HCT116 (cell line): ENCODE measurements around the gene ZNF423. TPM values are rescaled to one million over a fixed set of nuclear protein-coding genes. Genes with fewer than 3 reads are reported as not detected.

Experiments
- ATAC-seq: fragments of 200-7000 bp; cut with Tn5 transposase; 2 replicates; pipeline ENCODE4 v1.9.1; 2020; ENCODE audit warnings: mild to moderate bottlenecking, moderate library complexity
- BruUV-seq: library from RNA; stranded (reverse); fragments of 400-500 nt; replicated peaks from 2 replicates; lab custom pipeline; 2021; lab: Mats Ljungman, UMichigan
- CTCF ChIA-PET: fragments of 300-600 bp; sonication (Branson Sonifier 250); formaldehyde crosslinking; loops from one replicate; lab custom pipeline; 2021; ENCODE audit warnings: antibody characterized with exemption; lab: Charles Lee
- POLR2A ChIA-PET: fragments of 300-600, 350-600 bp; sonication (Branson Sonifier 250); formaldehyde crosslinking; loops from one replicate; lab custom pipeline; 2021; ENCODE audit warnings: antibody characterized with exemption; lab: Charles Lee
- RAD21 ChIA-PET, 2 experiments: fragments of 300-600 bp; sonication (Branson Sonifier 250); formaldehyde crosslinking; loops; one replicate each; lab custom pipeline; 2023; ENCODE audit warnings: low total read pairs in 2 of 2; ENCODE audit not compliant: uncharacterized antibody in 2 of 2, unreplicated experiment in 2 of 2, low non-redundant PET in 1 of 2; lab: Charles Lee
- DNase-seq: peaks from one replicate; pipeline ENCODE4 v3.0.0-alpha.2; 2010; ENCODE audit warnings: low read depth, low spot score
- H2AFZ ChIP-seq: fragments of 200-600 bp; shearing (Covaris generic), sonication (generic); 2 replicates; pipeline ENCODE4 v1.6.1; 2017; ENCODE audit warnings: low read depth, mixed run types, mixed read lengths, antibody characterized with exemption, low read length; ENCODE audit not compliant: poor library complexity, severe bottlenecking
- H3K27ac ChIP-seq: 2 replicates; pipeline ENCODE4 v1.5.1; 2012; ENCODE audit warnings: low read depth, low read length
- H3K27me3 ChIP-seq: fragments of 200-600 bp; sonication (generic); 2 replicates; pipeline ENCODE4 v1.6.1; 2016; ENCODE audit warnings: mixed run types, low read length, mixed read lengths; ENCODE audit not compliant: insufficient read depth
- H3K36me3 ChIP-seq, 2 experiments: fragments of 200-500 bp in 1 of 2; fragments of 200-600 bp in 1 of 2; sonication (Bioruptor generic) in 1 of 2; sonication (generic) in 1 of 2; 2 replicates each; pipeline versions ENCODE4 v1.5.1 to v1.6.1; 2014 to 2016; ENCODE audit warnings: low read length in 2 of 2, inconsistent platforms in 1 of 2, mixed read lengths in 1 of 2, mixed run types in 1 of 2; ENCODE audit not compliant: insufficient read depth in 2 of 2, control insufficient read depth in 1 of 2
- H3K4me1 ChIP-seq, 2 experiments: fragments of 200-600 bp in 1 of 2; sonication (generic) in 1 of 2; 2 replicates each; pipeline versions ENCODE4 v1.5.1 to v1.6.1; 2012 to 2017; ENCODE audit warnings: low read length in 2 of 2, inconsistent platforms in 1 of 2, mild to moderate bottlenecking in 1 of 2, mixed read lengths in 1 of 2, mixed run types in 1 of 2, moderate library complexity in 1 of 2; ENCODE audit not compliant: insufficient read depth in 2 of 2, control insufficient read depth in 1 of 2
- H3K4me2 ChIP-seq: fragments of 200-600 bp; sonication (generic); 2 replicates; pipeline ENCODE4 v1.6.1; 2017; ENCODE audit warnings: mixed run types, low read length, mixed read lengths
- H3K4me3 ChIP-seq, 2 experiments: fragments of 200-600 bp in 1 of 2; sonication (generic) in 1 of 2; replicated peaks in 1 of 2; 2 replicates each; pipeline ENCODE4 v1.5.1; 2011 to 2016; ENCODE audit warnings: low read length in 2 of 2, control low read depth in 1 of 2, low read depth in 1 of 2, mild to moderate bottlenecking in 1 of 2, mixed read lengths in 1 of 2, mixed run types in 1 of 2
- H3K79me2 ChIP-seq: fragments of 200-600 bp; sonication (generic); 2 replicates; pipeline ENCODE4 v1.6.1; 2017; ENCODE audit warnings: mild to moderate bottlenecking, mixed run types, low read length, moderate library complexity, mixed read lengths; ENCODE audit not compliant: insufficient read depth
- H3K9ac ChIP-seq: fragments of 200-600 bp; sonication (generic); 2 replicates; pipeline ENCODE4 v1.6.1; 2016; ENCODE audit warnings: low read length, mixed read lengths
- H3K9me2 ChIP-seq: fragments of 200-600 bp; sonication (generic), shearing (Covaris generic); 2 replicates; pipeline ENCODE4 v1.6.1; 2017; ENCODE audit warnings: mixed run types, mild to moderate bottlenecking, moderate library complexity; ENCODE audit not compliant: insufficient read depth
- H3K9me3 ChIP-seq, 2 experiments: fragments of 200-500 bp in 1 of 2; fragments of 200-600 bp in 1 of 2; sonication (Bioruptor generic) in 1 of 2; sonication (generic) in 1 of 2; 2 replicates each; pipeline ENCODE4 v1.6.1; 2014 to 2017; ENCODE audit warnings: low read length in 2 of 2, mixed read lengths in 2 of 2, inconsistent platforms in 1 of 2, low read depth in 1 of 2, mild to moderate bottlenecking in 1 of 2, mixed run types in 1 of 2, moderate library complexity in 1 of 2; ENCODE audit not compliant: control insufficient read depth in 1 of 2, insufficient read depth in 1 of 2
- H4K20me1 ChIP-seq: fragments of 200-600 bp; sonication (generic), shearing (Covaris generic); 2 replicates; pipeline ENCODE4 v1.6.1; 2017; ENCODE audit warnings: mixed run types, mild to moderate bottlenecking, moderate library complexity; ENCODE audit not compliant: insufficient read depth
- CBX3 ChIP-seq: IDR thresholded peaks from 2 replicates; pipeline ENCODE4 v1.6.1; 2012; ENCODE audit warnings: low read depth
- CEBPB ChIP-seq: IDR thresholded peaks from 2 replicates; pipeline ENCODE4 v1.6.1; 2012; ENCODE audit warnings: low read depth
- EGR1 ChIP-seq: IDR thresholded peaks from 2 replicates; pipeline ENCODE4 v1.6.1; 2012; ENCODE audit warnings: low read depth
- RAD21 ChIP-seq: IDR thresholded peaks from 2 replicates; pipeline ENCODE4 v1.6.1; 2012; ENCODE audit warnings: low read depth, mild to moderate bottlenecking
- SP1 ChIP-seq: IDR thresholded peaks from 2 replicates; pipeline ENCODE4 v1.6.1; 2012; ENCODE audit warnings: low read depth
- TCF7L2 ChIP-seq: IDR thresholded peaks from 2 replicates; pipeline ENCODE4 v1.7.0; 2011; ENCODE audit warnings: borderline replicate concordance, inconsistent platforms; ENCODE audit not compliant: insufficient read depth, insufficient read length; ENCODE audit errors: extremely low read depth
- intact Hi-C: fragments of 100-400 bp; cut with micrococcal nuclease; formaldehyde crosslinking; loops from 2 replicates; pipeline ENCODE4 v1.10.0; 2022
- total RNA-seq: library from RNA; stranded (reverse); gene quantifications from one replicate; pipeline ENCODE4 v1.2.1, GENCODE V29; 2021; ENCODE audit not compliant: unreplicated experiment

Gene ZNF423
- total RNA-seq, 1 experiment from 2014 or later: 0.22 TPM

GRCh38 chr16:49585143-49585832 is 270.6 kb downstream of the ZNF423 start:
- H3K27ac ChIP-seq: no peak overlapping the region
- ChIA-PET RAD21 (no interaction called here), CTCF (interaction anchor here (1.5 kb wide), 1 partner anchor 7 kb away, joined by 9 read pairs; no protein-coding TSS in a partner anchor), POLR2A (no interaction called here)
- H2AFZ ChIP-seq: no peak overlapping the region
- no peaks in the 10 kb centered on the region for H3K4me1 ChIP-seq
- H3K27me3 ChIP-seq: peaks cover 43% of the 10 kb centered on the region
- no peak overlapping the region for H3K9ac ChIP-seq
- H3K9me2 ChIP-seq: no peaks in the 10 kb centered on the region
- H3K4me3 ChIP-seq: no peak overlapping the region
- intact Hi-C loops: no loop called here
- H3K79me2 ChIP-seq: no peaks in the 10 kb centered on the region
- BruUV-seq: no TSS peak
- H3K4me2 ChIP-seq: no peak overlapping the region
- H3K9me3 ChIP-seq: no peaks in the 10 kb centered on the region
- no peak for TF ChIP-seq SP1
- no peak for TF ChIP-seq CEBPB
- no peak for TF ChIP-seq EGR1
- TF ChIP-seq RAD21: no peak
- TF ChIP-seq CBX3: no peak
- TF ChIP-seq TCF7L2: no peak
- H3K36me3 ChIP-seq: no peaks in the 10 kb centered on the region
- no peaks in the 10 kb centered on the region for H4K20me1 ChIP-seq
- no peak for ATAC-seq
- no peak for DNase-seq

- Histone ChIP-seq H4K20me1 (no peaks in the 10 kb centered on the region), H3K4me3 (no peak overlapping the region), H2AFZ (no peak overlapping the region), H3K4me1 (no peaks in the 10 kb centered on the region)
- no peak for DNase-seq
- CTCF ChIA-PET: interaction anchor here (1.1 to 1.5 kb wide), 2 partner anchors 9 to 91 kb away, joined by 3 to 9 read pairs; no protein-coding TSS in a partner anchor
- no peak for TF ChIP-seq CBX3
- TF ChIP-seq, all 23 proteins: peak for 0
- H3K9ac ChIP-seq: no peak overlapping the region
- no peak for ATAC-seq
- no peak overlapping the region for H3K4me2 ChIP-seq
- H3K9me3 ChIP-seq: no peaks in the 10 kb centered on the region
- no peaks in the 10 kb centered on the region for H3K36me3 ChIP-seq
- no peaks in the 10 kb centered on the region for H3K79me2 ChIP-seq
- intact Hi-C loops: no loop called here
- H3K27ac ChIP-seq: no peak overlapping the region
- peaks cover 46% of the 10 kb centered on the region for H3K27me3 ChIP-seq
- ChIA-PET POLR2A (no interaction called here), RAD21 (no interaction called here)
- BruUV-seq: no TSS peak
- no peaks in the 10 kb centered on the region for H3K9me2 ChIP-seq
Measured at GRCh38 chr16:49583911-49584310, 272.0 kb downstream of the ZNF423 start.
